Neural progenitor cell (in vitro differentiated cells): ENCODE results near the gene MPRIP. TPM values are rescaled to one million over a fixed set of nuclear protein-coding genes. Genes with fewer than 3 reads are reported as not detected.
"Not testable (repeated sequence)": the region's sequence is repeated elsewhere in the genome, so short reads cannot be mapped to it uniquely, and the experiment has no call there.

Experiments
- DNase-seq: peaks from one replicate; pipeline ENCODE4 v3.0.0-alpha.2; 2016; ENCODE audit warnings: low spot score
- H2AFZ ChIP-seq: fragments of 200-600 bp; sonication (generic); replicated peaks from 2 replicates; pipeline ENCODE4 v1.6.1; 2016; ENCODE audit warnings: antibody characterized with exemption
- H3F3A ChIP-seq: fragments of 200-600 bp; sonication (generic); 2 replicates; pipeline ENCODE4 v1.6.1; 2016; ENCODE audit warnings: antibody characterized with exemption, low read depth
- H3K27ac ChIP-seq: fragments of 200-600 bp; sonication (generic); 2 replicates; pipeline ENCODE4 v1.5.1; 2016; ENCODE audit warnings: mild to moderate bottlenecking
- H3K27me3 ChIP-seq: fragments of 200-600 bp; sonication (generic); 2 replicates; pipeline ENCODE4 v1.6.1; 2016; ENCODE audit warnings: mild to moderate bottlenecking, moderate library complexity
- H3K36me3 ChIP-seq: fragments of 200-600 bp; sonication (generic); 2 replicates; pipeline ENCODE4 v1.5.1; 2016
- H3K4me1 ChIP-seq: fragments of 200-600 bp; sonication (generic); 2 replicates; pipeline ENCODE4 v1.6.1; 2016; ENCODE audit warnings: mixed run types
- H3K4me2 ChIP-seq: fragments of 200-600 bp; sonication (generic); 2 replicates; pipeline ENCODE4 v1.6.1; 2016
- H3K4me3 ChIP-seq: fragments of 200-600 bp; sonication (generic); 2 replicates; pipeline ENCODE4 v1.5.1; 2016
- H3K79me2 ChIP-seq: fragments of 200-600 bp; sonication (generic); 2 replicates; pipeline ENCODE4 v1.6.1; 2016; ENCODE audit warnings: low read depth
- H3K9ac ChIP-seq: fragments of 200-600 bp; sonication (generic); 2 replicates; pipeline ENCODE4 v1.6.1; 2016
- H3K9me3 ChIP-seq: fragments of 200-600 bp; sonication (generic); 2 replicates; pipeline ENCODE4 v1.5.1; 2016; ENCODE audit warnings: low read depth
- H4K20me1 ChIP-seq: fragments of 200-600 bp; sonication (generic); 2 replicates; pipeline ENCODE4 v1.6.1; 2016; ENCODE audit warnings: low read depth
- H3K27ac Mint-ChIP-seq: 3 replicates; pipeline ENCODE4 v1.8.0; 2021; ENCODE audit warnings: mixed read lengths
- H3K27me3 Mint-ChIP-seq: 2 replicates; pipeline ENCODE4 v1.8.0; 2022; ENCODE audit warnings: low read depth, mild to moderate bottlenecking, inconsistent platforms, moderate library complexity, mixed read lengths; ENCODE audit not compliant: insufficient read depth
- H3K36me3 Mint-ChIP-seq: 3 replicates; pipeline ENCODE4 v1.8.0; 2021; ENCODE audit warnings: mixed read lengths
- H3K4me1 Mint-ChIP-seq: 3 replicates; pipeline ENCODE4 v1.8.0; 2021; ENCODE audit warnings: mixed read lengths
- H3K4me3 Mint-ChIP-seq: 3 replicates; pipeline ENCODE4 v1.8.0; 2021; ENCODE audit warnings: mild to moderate bottlenecking, moderate library complexity, mixed read lengths
- H3K9me3 Mint-ChIP-seq: 3 replicates; pipeline ENCODE4 v1.8.0; 2020; ENCODE audit warnings: mixed read lengths
- CTCF ChIP-seq: fragments of 200-600 bp; sonication (generic); IDR thresholded peaks from 2 replicates; pipeline ENCODE4 v1.5.1; 2017; ENCODE audit warnings: antibody characterized with exemption, mild to moderate bottlenecking
- EZH2 ChIP-seq: fragments of 200-600 bp; sonication (generic); IDR thresholded peaks from 2 replicates; pipeline ENCODE4 v1.6.1; 2017; ENCODE audit warnings: antibody characterized with exemption, mild to moderate bottlenecking, moderate library complexity
- EZH2phosphoT487 ChIP-seq: fragments of 200-600 bp; sonication (generic); IDR thresholded peaks from 2 replicates; pipeline ENCODE4 v1.6.1; 2017; ENCODE audit warnings: antibody characterized with exemption
- total RNA-seq: library from RNA; depleted of rRNA; stranded (reverse); fragments of >200 nt; gene quantifications from 2 replicates; pipeline ENCODE4 v1.2.3, GENCODE V29; 2015; ENCODE audit warnings: low replicate concordance

Gene MPRIP
- total RNA-seq, 1 donor from 2014 or later, result 42.1 TPM

DNA sequence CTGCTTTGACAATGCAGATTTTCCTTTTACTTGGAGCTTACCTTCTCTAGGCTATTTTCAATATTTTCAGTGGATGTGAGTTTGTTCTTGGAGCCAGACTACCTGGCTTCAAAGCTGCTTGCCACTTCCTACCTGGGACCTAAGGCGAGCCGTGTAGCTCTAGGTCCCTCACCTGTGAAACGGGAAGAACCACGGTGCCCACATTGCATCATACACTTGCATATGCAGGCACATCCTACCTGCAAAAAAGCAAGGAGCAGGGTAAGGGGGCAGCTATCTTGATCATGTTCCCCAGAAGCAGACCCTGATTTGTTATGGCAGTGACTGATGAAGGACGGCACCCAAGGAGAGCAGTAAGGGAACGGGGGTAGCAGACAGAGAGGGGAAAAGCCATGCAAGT lies 27.0 kb upstream of the MPRIP start:
- Histone ChIP-seq H2AFZ (no peak overlapping the region), H3K79me2 (no peaks in the 10 kb centered on the region), H3K27me3 (no peaks in the 10 kb centered on the region), H3K36me3 (no peaks in the 10 kb centered on the region), H3K27ac (no peak overlapping the region), H3K4me3 (no peak overlapping the region), H3K4me1 (no peaks in the 10 kb centered on the region), H3K9ac (no peak overlapping the region), H3K4me2 (no peak overlapping the region), H3K9me3 (no peaks in the 10 kb centered on the region), H4K20me1 (no peaks in the 10 kb centered on the region), H3F3A (no peaks in the 10 kb centered on the region)
- no peak for DNase-seq
- H3K27ac Mint-ChIP-seq, result no peak overlapping the region
- H3K9me3 Mint-ChIP-seq, result no peaks in the 10 kb centered on the region
- H3K36me3 Mint-ChIP-seq, result no peaks in the 10 kb centered on the region
- H3K4me1 Mint-ChIP-seq, result peaks cover 4% of the 10 kb centered on the region
- H3K4me3 Mint-ChIP-seq, result no peak overlapping the region
- H3K27me3 Mint-ChIP-seq, result peaks cover 7% of the 10 kb centered on the region
- no peak for TF ChIP-seq EZH2phosphoT487

- DNase-seq, H3F3A ChIP-seq, H3K4me1 Mint-ChIP-seq, H3K36me3 ChIP-seq, H3K27ac ChIP-seq, H3K9ac ChIP-seq, H3K79me2 ChIP-seq, H4K20me1 ChIP-seq, H3K4me3 ChIP-seq, H3K27ac Mint-ChIP-seq, H3K27me3 Mint-ChIP-seq, H3K4me2 ChIP-seq, H3K4me3 Mint-ChIP-seq, H3K9me3 ChIP-seq, H3K4me1 ChIP-seq, H3K36me3 Mint-ChIP-seq, H3K27me3 ChIP-seq, H2AFZ ChIP-seq, H3K9me3 Mint-ChIP-seq: not testable (repeated sequence)
Measured at GRCh38 chr17:17016199-17017197, 25.8 kb upstream of the MPRIP start.

DNA sequence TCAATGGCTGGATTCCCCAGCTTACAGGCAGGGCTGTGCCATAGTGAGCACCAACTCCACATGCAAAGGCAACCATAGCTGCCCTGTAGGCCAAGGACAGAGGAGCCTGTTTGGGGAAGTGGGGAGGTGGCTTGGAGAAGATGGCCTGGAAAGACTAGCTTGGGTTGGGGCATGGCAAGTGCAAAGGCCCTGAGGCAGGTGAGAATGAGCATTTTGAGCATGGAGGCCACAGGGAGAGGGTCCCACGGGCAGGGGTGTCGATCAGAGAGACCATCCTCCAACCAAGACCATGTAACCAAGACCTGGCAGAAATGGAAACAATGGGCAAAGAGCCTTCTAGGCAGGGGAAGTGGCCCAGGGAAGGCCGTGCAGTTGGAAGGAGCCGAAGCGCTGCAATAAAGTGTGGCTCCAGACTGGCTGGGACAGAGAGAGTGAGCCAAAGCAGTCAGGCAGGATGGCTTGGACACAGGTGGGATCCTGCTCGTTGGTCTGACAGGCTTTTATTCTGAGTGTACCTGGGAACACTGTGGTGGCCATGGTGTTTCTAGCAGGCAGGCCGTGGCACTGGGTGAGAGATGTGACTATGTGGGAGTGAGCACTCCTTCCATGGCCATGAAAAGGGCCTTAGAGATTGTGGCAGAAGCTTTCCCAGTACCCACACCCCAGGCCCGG lies 24.8 kb upstream of the MPRIP start:
- H3K27ac ChIP-seq, result no peak overlapping the region
- H3K27ac Mint-ChIP-seq, result no peak overlapping the region
- no peaks in the 10 kb centered on the region for H3F3A ChIP-seq
- no peak for DNase-seq
- no peak overlapping the region for H3K4me2 ChIP-seq
- no peaks in the 10 kb centered on the region for H3K36me3 Mint-ChIP-seq
- no peaks in the 10 kb centered on the region for H4K20me1 ChIP-seq
- H3K4me3 ChIP-seq, result no peak overlapping the region
- no peaks in the 10 kb centered on the region for H3K36me3 ChIP-seq
- H2AFZ ChIP-seq, result no peak overlapping the region
- no peak overlapping the region for H3K4me3 Mint-ChIP-seq
- peaks cover 9% of the 10 kb centered on the region for H3K4me1 ChIP-seq
- H3K27me3 Mint-ChIP-seq, result peaks cover 7% of the 10 kb centered on the region
- H3K4me1 Mint-ChIP-seq, result peaks cover 7% of the 10 kb centered on the region
- no peak overlapping the region for H3K9ac ChIP-seq
- no peaks in the 10 kb centered on the region for H3K27me3 ChIP-seq
- H3K79me2 ChIP-seq, result no peaks in the 10 kb centered on the region
- H3K9me3 ChIP-seq, result no peaks in the 10 kb centered on the region
- H3K9me3 Mint-ChIP-seq, result no peaks in the 10 kb centered on the region
- no peak for TF ChIP-seq CTCF
- no peak for TF ChIP-seq EZH2phosphoT487
- TF ChIP-seq EZH2, result no peak

GRCh38 chr17:17018021-17018441 lies 24.2 kb upstream of the MPRIP start:
- TF ChIP-seq EZH2phosphoT487, result no peak
- no peak for TF ChIP-seq EZH2
- TF ChIP-seq CTCF, result no peak
- H3K27ac Mint-ChIP-seq, result peak overlapping the region; percentile 72
- no peak overlapping the region for H3K27ac ChIP-seq

More at GRCh38 chr17:17018021-17018441, 24.2 kb upstream of the MPRIP start:
- Histone ChIP-seq H2AFZ (no peak overlapping the region), H3K9ac (no peak overlapping the region), H3K4me1 (peaks cover 9% of the 10 kb centered on the region), H3K4me2 (no peak overlapping the region), H3F3A (no peaks in the 10 kb centered on the region), H3K27me3 (no peaks in the 10 kb centered on the region), H3K9me3 (no peaks in the 10 kb centered on the region), H3K79me2 (no peaks in the 10 kb centered on the region), H3K4me3 (no peak overlapping the region), H3K36me3 (no peaks in the 10 kb centered on the region), H4K20me1 (no peaks in the 10 kb centered on the region)
- Mint-ChIP-seq H3K4me1 (peaks cover 8% of the 10 kb centered on the region), H3K4me3 (no peak overlapping the region), H3K36me3 (no peaks in the 10 kb centered on the region), H3K9me3 (no peaks in the 10 kb centered on the region), H3K27me3 (peaks cover 8% of the 10 kb centered on the region)
- no peak for DNase-seq
